Measurements from ENCODE around the gene NEMP2.

The NEMP2 gene

GRCh38 chr2:190540048-190540447, 5.5 kb upstream of the NEMP2 start:
- peaks cover 4 to 14% (median 13%) of the 10 kb centered on the region in 4 experiments for H3K4me1 ChIP-seq (ENCODE audit: control extremely low read depth in 1 of 4, control insufficient read depth in 4 of 4, insufficient read depth in 4 of 4, low read length in 3 of 4)
- ChIA-PET CTCF (no interaction called here), POLR2A (no interaction called here)
- 81% methylated on average over 3 of the region's 6 CpGs for WGBS (ENCODE audit: insufficient coverage)
- H3K36me3 ChIP-seq (ENCODE audit: control insufficient read depth in 4 of 4, insufficient read depth in 4 of 4, low read length in 3 of 4), result peaks cover 0 to 13% (median 2%) of the 10 kb centered on the region in 4 experiments
- no peak overlapping the region for H3K27ac ChIP-seq (ENCODE audit: insufficient read depth in 1 of 2, low read depth in 1 of 2, low read length in 2 of 2, poor library complexity in 1 of 2, severe bottlenecking in 2 of 2)
- DNase-seq, result peak in 2 of 3 donors; percentile 62 to 65
- H3K27me3 ChIP-seq (replicated peaks in 2 of 5; ENCODE audit: control insufficient read depth in 4 of 5, insufficient read depth in 5 of 5, low read length in 4 of 5), result no peaks in the 10 kb centered on the region
- H3K4me3 ChIP-seq (ENCODE audit: control insufficient read depth in 1 of 7, extremely low read depth in 1 of 7, insufficient read depth in 4 of 7, low read depth in 2 of 7, low read length in 6 of 7), result no peak overlapping the region
- H3K9me3 ChIP-seq (ENCODE audit: control extremely low read depth in 1 of 5, control insufficient read depth in 4 of 5, insufficient read depth in 2 of 5, low read depth in 1 of 5, low read length in 4 of 5), result peaks cover 6 to 52% (median 16%) of the 10 kb centered on the region in 5 experiments

- H3K4me3 ChIP-seq (ENCODE audit: control insufficient read depth in 1 of 7, extremely low read depth in 1 of 7, insufficient read depth in 4 of 7, low read depth in 2 of 7, low read length in 6 of 7), result no peak overlapping the region
- DNase-seq, result no peak
- H3K27me3 ChIP-seq (replicated peaks in 2 of 5; ENCODE audit: control insufficient read depth in 4 of 5, insufficient read depth in 5 of 5, low read length in 4 of 5), result no peaks in the 10 kb centered on the region
- POLR2A ChIA-PET, result no interaction called here
- peaks cover 14 to 24% (median 22%) of the 10 kb centered on the region in 4 experiments for H3K4me1 ChIP-seq (ENCODE audit: control extremely low read depth in 1 of 4, control insufficient read depth in 4 of 4, insufficient read depth in 4 of 4, low read length in 3 of 4)
- H3K36me3 ChIP-seq (ENCODE audit: control insufficient read depth in 4 of 4, insufficient read depth in 4 of 4, low read length in 3 of 4), result peaks cover 0 to 13% (median 2%) of the 10 kb centered on the region in 4 experiments
- no peak overlapping the region for H3K27ac ChIP-seq (ENCODE audit: insufficient read depth in 1 of 2, low read depth in 1 of 2, low read length in 2 of 2, poor library complexity in 1 of 2, severe bottlenecking in 2 of 2)
- H3K9me3 ChIP-seq (ENCODE audit: control extremely low read depth in 1 of 5, control insufficient read depth in 4 of 5, insufficient read depth in 2 of 5, low read depth in 1 of 5, low read length in 4 of 5), result peaks cover 6 to 49% (median 16%) of the 10 kb centered on the region in 5 experiments
- CTCF ChIA-PET, result no interaction called here
Observed at GRCh38 chr2:190538201-190538600, 3.7 kb upstream of the NEMP2 start.

GRCh38 chr2:190537765-190538164, 3.2 kb upstream of the NEMP2 start:
- H3K4me1 ChIP-seq (ENCODE audit: control extremely low read depth in 1 of 4, control insufficient read depth in 4 of 4, insufficient read depth in 4 of 4, low read length in 3 of 4), result peaks cover 18 to 28% (median 26%) of the 10 kb centered on the region in 4 experiments
- 83% methylated on average over 1 of the region's 1 CpG for whole genome bisulfite sequencing (ENCODE audit: insufficient coverage)
- H3K27ac ChIP-seq (ENCODE audit: insufficient read depth in 1 of 2, low read depth in 1 of 2, low read length in 2 of 2, poor library complexity in 1 of 2, severe bottlenecking in 2 of 2), result no peak overlapping the region
- peaks cover 6 to 45% (median 16%) of the 10 kb centered on the region in 5 experiments for H3K9me3 ChIP-seq (ENCODE audit: control extremely low read depth in 1 of 5, control insufficient read depth in 4 of 5, insufficient read depth in 2 of 5, low read depth in 1 of 5, low read length in 4 of 5)
- H3K36me3 ChIP-seq (ENCODE audit: control insufficient read depth in 4 of 4, insufficient read depth in 4 of 4, low read length in 3 of 4), result peaks cover 0 to 13% (median 1%) of the 10 kb centered on the region in 4 experiments
- H3K27me3 ChIP-seq (replicated peaks in 2 of 5; ENCODE audit: control insufficient read depth in 4 of 5, insufficient read depth in 5 of 5, low read length in 4 of 5), result no peaks in the 10 kb centered on the region
- H3K4me3 ChIP-seq (ENCODE audit: control insufficient read depth in 1 of 7, extremely low read depth in 1 of 7, insufficient read depth in 4 of 7, low read depth in 2 of 7, low read length in 6 of 7), result no peak overlapping the region
- CTCF ChIA-PET, result no interaction called here
- peak in 2 of 3 donors; percentile 75 to 81 for DNase-seq
- POLR2A ChIA-PET, result no interaction called here

GRCh38 chr2:190535586-190535985, 1.1 kb upstream of the NEMP2 start:
- peak in 1 of 3 donors; percentile 23 for DNase-seq
- POLR2A ChIA-PET, result no interaction called here
- Histone ChIP-seq H3K27me3 (replicated peaks in 2 of 5; ENCODE audit: control insufficient read depth in 4 of 5, insufficient read depth in 5 of 5, low read length in 4 of 5) (no peaks in the 10 kb centered on the region), H3K27ac (ENCODE audit: insufficient read depth in 1 of 2, low read depth in 1 of 2, low read length in 2 of 2, poor library complexity in 1 of 2, severe bottlenecking in 2 of 2) (peak overlapping the region; percentile 17 to 92), H3K4me3 (ENCODE audit: control insufficient read depth in 1 of 7, extremely low read depth in 1 of 7, insufficient read depth in 4 of 7, low read depth in 2 of 7, low read length in 6 of 7) (peak overlapping the region in 6 of 7 experiments; percentile 74 to 93 (median 81)), H3K9me3 (ENCODE audit: control extremely low read depth in 1 of 5, control insufficient read depth in 4 of 5, insufficient read depth in 2 of 5, low read depth in 1 of 5, low read length in 4 of 5) (peaks cover 4 to 28% (median 12%) of the 10 kb centered on the region in 5 experiments), H3K4me1 (ENCODE audit: control extremely low read depth in 1 of 4, control insufficient read depth in 4 of 4, insufficient read depth in 4 of 4, low read length in 3 of 4) (peaks cover 30 to 48% (median 42%) of the 10 kb centered on the region in 4 experiments), H3K36me3 (ENCODE audit: control insufficient read depth in 4 of 4, insufficient read depth in 4 of 4, low read length in 3 of 4) (peaks cover 0 to 13% (median 1%) of the 10 kb centered on the region in 4 experiments)
- 100% methylated on average over 1 of the region's 1 CpG for WGBS (ENCODE audit: insufficient coverage)
- CTCF ChIA-PET, result interaction anchor here (0.8 kb wide), 1 partner anchor 14 kb away, joined by 3 read pairs; no protein-coding TSS in a partner anchor

GRCh38 chr2:190535121-190535439, 558 bp upstream of the NEMP2 start:
- Histone ChIP-seq H3K4me1 (ENCODE audit: control extremely low read depth in 1 of 4, control insufficient read depth in 4 of 4, insufficient read depth in 4 of 4, low read length in 3 of 4) (peaks cover 35 to 53% (median 47%) of the 10 kb centered on the region in 4 experiments), H3K36me3 (ENCODE audit: control insufficient read depth in 4 of 4, insufficient read depth in 4 of 4, low read length in 3 of 4) (peaks cover 0 to 13% (median 1%) of the 10 kb centered on the region in 4 experiments), H3K27me3 (replicated peaks in 2 of 5; ENCODE audit: control insufficient read depth in 4 of 5, insufficient read depth in 5 of 5, low read length in 4 of 5) (no peaks in the 10 kb centered on the region), H3K27ac (ENCODE audit: insufficient read depth in 1 of 2, low read depth in 1 of 2, low read length in 2 of 2, poor library complexity in 1 of 2, severe bottlenecking in 2 of 2) (peak overlapping the region; percentile 91 to 92), H3K4me3 (ENCODE audit: control insufficient read depth in 1 of 7, extremely low read depth in 1 of 7, insufficient read depth in 4 of 7, low read depth in 2 of 7, low read length in 6 of 7) (peak overlapping the region; percentile 60 to 93 (median 81)), H3K9me3 (ENCODE audit: control extremely low read depth in 1 of 5, control insufficient read depth in 4 of 5, insufficient read depth in 2 of 5, low read depth in 1 of 5, low read length in 4 of 5) (peaks cover 4 to 23% (median 8%) of the 10 kb centered on the region in 5 experiments)
- 0% methylated on average over 3 of the region's 7 CpGs for WGBS (ENCODE audit: insufficient coverage)
- CTCF ChIA-PET, result no interaction called here
- POLR2A ChIA-PET, result interaction anchor here (1.2 kb wide), 1 partner anchor 93 kb away, joined by 4 read pairs; no protein-coding TSS in a partner anchor
- DNase-seq, result no peak

GRCh38 chr2:190533968-190534309, 583 bp downstream of the NEMP2 start:
- Histone ChIP-seq H3K27me3 (replicated peaks in 2 of 5; ENCODE audit: control insufficient read depth in 4 of 5, insufficient read depth in 5 of 5, low read length in 4 of 5) (no peaks in the 10 kb centered on the region), H3K9me3 (ENCODE audit: control extremely low read depth in 1 of 5, control insufficient read depth in 4 of 5, insufficient read depth in 2 of 5, low read depth in 1 of 5, low read length in 4 of 5) (peaks cover 3 to 15% (median 6%) of the 10 kb centered on the region in 5 experiments), H3K36me3 (ENCODE audit: control insufficient read depth in 4 of 4, insufficient read depth in 4 of 4, low read length in 3 of 4) (peaks cover 0 to 13% (median 1%) of the 10 kb centered on the region in 4 experiments), H3K4me1 (ENCODE audit: control extremely low read depth in 1 of 4, control insufficient read depth in 4 of 4, insufficient read depth in 4 of 4, low read length in 3 of 4) (peaks cover 37 to 64% (median 58%) of the 10 kb centered on the region in 4 experiments), H3K4me3 (ENCODE audit: control insufficient read depth in 1 of 7, extremely low read depth in 1 of 7, insufficient read depth in 4 of 7, low read depth in 2 of 7, low read length in 6 of 7) (peak overlapping the region; percentile 60 to 93 (median 81)), H3K27ac (ENCODE audit: insufficient read depth in 1 of 2, low read depth in 1 of 2, low read length in 2 of 2, poor library complexity in 1 of 2, severe bottlenecking in 2 of 2) (peak overlapping the region; percentile 91 to 92)
- DNase-seq, result no peak
- CTCF ChIA-PET, result interaction anchor here (0.8 to 2.0 kb wide), 4 partner anchors 15 to 146 kb away, joined by 4 to 6 read pairs (median 4); no protein-coding TSS in a partner anchor
- WGBS (ENCODE audit: insufficient coverage), result 10% methylated on average over 7 of the region's 13 CpGs
- POLR2A ChIA-PET, result interaction anchor here (1.2 to 2.7 kb wide), 2 partner anchors 94 to 114 kb away, joined by 4 to 9 read pairs; no protein-coding TSS in a partner anchor

- peak in 1 of 3 donors; percentile 33 for DNase-seq
- 45% methylated on average over 7 of the region's 10 CpGs for WGBS (ENCODE audit: insufficient coverage)
- H3K36me3 ChIP-seq (ENCODE audit: control insufficient read depth in 4 of 4, insufficient read depth in 4 of 4, low read length in 3 of 4), result peaks cover 0 to 13% (median 1%) of the 10 kb centered on the region in 4 experiments
- peaks cover 37 to 70% (median 61%) of the 10 kb centered on the region in 4 experiments for H3K4me1 ChIP-seq (ENCODE audit: control extremely low read depth in 1 of 4, control insufficient read depth in 4 of 4, insufficient read depth in 4 of 4, low read length in 3 of 4)
- H3K27ac ChIP-seq (ENCODE audit: insufficient read depth in 1 of 2, low read depth in 1 of 2, low read length in 2 of 2, poor library complexity in 1 of 2, severe bottlenecking in 2 of 2), result peak overlapping the region; percentile 91 to 92
- no peaks in the 10 kb centered on the region for H3K27me3 ChIP-seq (replicated peaks in 2 of 5; ENCODE audit: control insufficient read depth in 4 of 5, insufficient read depth in 5 of 5, low read length in 4 of 5)
- H3K4me3 ChIP-seq (ENCODE audit: control insufficient read depth in 1 of 7, extremely low read depth in 1 of 7, insufficient read depth in 4 of 7, low read depth in 2 of 7, low read length in 6 of 7), result peak overlapping the region; percentile 60 to 93 (median 81)
- H3K9me3 ChIP-seq (ENCODE audit: control extremely low read depth in 1 of 5, control insufficient read depth in 4 of 5, insufficient read depth in 2 of 5, low read depth in 1 of 5, low read length in 4 of 5), result peaks cover 0 to 9% (median 6%) of the 10 kb centered on the region in 5 experiments
- ChIA-PET CTCF (interaction anchor here (0.8 to 2.0 kb wide), 4 partner anchors 14 to 146 kb away, joined by 4 to 6 read pairs (median 4); no protein-coding TSS in a partner anchor), POLR2A (interaction anchor here (2.7 kb wide), 1 partner anchor 115 kb away, joined by 9 read pairs; no protein-coding TSS in a partner anchor)
Observed at GRCh38 chr2:190533175-190533967, 1.2 kb downstream of the NEMP2 start.
